ENCODE results near the gene MYO1G. TPM values are rescaled to one million over a fixed set of nuclear protein-coding genes. Genes with fewer than 3 reads are reported as not detected.

MYO1G gene
- polyA plus RNA-seq, 2 of the 4 experiments (the other 2 are of a cell fraction), result 0.06 TPM; not detected in 1

- TF ChIP-seq TP53 (CRISPR knock-in tag; IDR thresholded peaks at IDR 0.05) (no peak), FOSL2 (IDR thresholded peaks at IDR 0.05) (no peak), FOSL2 (CRISPR knock-in tag; IDR thresholded peaks at IDR 0.05) (no peak), RARB (CRISPR knock-in tag; IDR thresholded peaks at IDR 0.05) (no peak), RCOR1 (IDR thresholded peaks at IDR 0.05; ENCODE audit: low read depth, low read length) (no peak), HOXB5 (CRISPR knock-in tag; IDR thresholded peaks at IDR 0.05) (no peak), RAD21 (conservative IDR thresholded peaks at IDR 0.05 in 1 of 2, IDR thresholded peaks at IDR 0.05 in 1 of 2) (peak in 1 of 2 experiments; percentile 25; a peak in 1 of 5 replicates), USF2 (IDR thresholded peaks at IDR 0.05) (no peak), ATOH8 (CRISPR knock-in tag; IDR thresholded peaks at IDR 0.05; ENCODE audit: low read depth) (no peak), JUN (IDR thresholded peaks at IDR 0.05) (peak in 1 of 2 experiments; percentile 70; a peak in 3 of 5 replicates), ZSCAN20 (CRISPR knock-in tag; IDR thresholded peaks at IDR 0.05) (no peak), HOXA7 (CRISPR knock-in tag; IDR thresholded peaks at IDR 0.05) (no peak), ZC3H11A (IDR thresholded peaks at IDR 0.05) (no peak), MYC (IDR thresholded peaks at IDR 0.05; ENCODE audit: borderline replicate concordance, low read length) (no peak; the same call in 1 of the 2 replicates), FOXS1 (CRISPR knock-in tag; IDR thresholded peaks at IDR 0.05) (no peak), POLR2A (IDR thresholded peaks at IDR 0.05; ENCODE audit: low read length) (peak; percentile 62), PHF8 (IDR thresholded peaks at IDR 0.05; ENCODE audit: borderline replicate concordance, low read depth) (no peak), RFX5 (IDR thresholded peaks at IDR 0.05) (no peak), HOXB13 (CRISPR knock-in tag; IDR thresholded peaks at IDR 0.05; ENCODE audit: low read depth) (no peak), ESRRA (IDR thresholded peaks at IDR 0.05; ENCODE audit: borderline replicate concordance, low read length) (no peak), CTCF (IDR thresholded peaks at IDR 0.05) (no peak), POLR2AphosphoS2 (conservative IDR thresholded peaks at IDR 0.05; ENCODE audit: low read length) (no peak), TFCP2L1 (CRISPR knock-in tag; IDR thresholded peaks at IDR 0.05) (no peak), HEYL (CRISPR knock-in tag; IDR thresholded peaks at IDR 0.05) (no peak), NPAS2 (CRISPR knock-in tag; IDR thresholded peaks at IDR 0.05; ENCODE audit: borderline replicate concordance) (no peak), CEBPB (IDR thresholded peaks at IDR 0.05) (no peak), CHD4 (IDR thresholded peaks at IDR 0.05; ENCODE audit: borderline replicate concordance) (no peak), CHD2 (IDR thresholded peaks at IDR 0.05; ENCODE audit: low read length, partially characterized antibody) (peak; percentile 61), HDAC2 (IDR thresholded peaks at IDR 0.05) (no peak)
- TF ChIP-seq, protein P1, sequence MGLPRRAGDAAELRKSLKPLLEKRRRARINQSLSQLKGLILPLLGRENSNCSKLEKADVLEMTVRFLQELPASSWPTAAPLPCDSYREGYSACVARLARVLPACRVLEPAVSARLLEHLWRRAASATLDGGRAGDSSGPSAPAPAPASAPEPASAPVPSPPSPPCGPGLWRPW (IDR thresholded peaks at IDR 0.05), result no peak
- TF ChIP-seq, protein P2, sequence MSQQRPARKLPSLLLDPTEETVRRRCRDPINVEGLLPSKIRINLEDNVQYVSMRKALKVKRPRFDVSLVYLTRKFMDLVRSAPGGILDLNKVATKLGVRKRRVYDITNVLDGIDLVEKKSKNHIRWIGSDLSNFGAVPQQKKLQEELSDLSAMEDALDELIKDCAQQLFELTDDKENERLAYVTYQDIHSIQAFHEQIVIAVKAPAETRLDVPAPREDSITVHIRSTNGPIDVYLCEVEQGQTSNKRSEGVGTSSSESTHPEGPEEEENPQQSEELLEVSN (IDR thresholded peaks at IDR 0.05; ENCODE audit: borderline replicate concordance, low read depth), result no peak
- TF ChIP-seq, protein P3, sequence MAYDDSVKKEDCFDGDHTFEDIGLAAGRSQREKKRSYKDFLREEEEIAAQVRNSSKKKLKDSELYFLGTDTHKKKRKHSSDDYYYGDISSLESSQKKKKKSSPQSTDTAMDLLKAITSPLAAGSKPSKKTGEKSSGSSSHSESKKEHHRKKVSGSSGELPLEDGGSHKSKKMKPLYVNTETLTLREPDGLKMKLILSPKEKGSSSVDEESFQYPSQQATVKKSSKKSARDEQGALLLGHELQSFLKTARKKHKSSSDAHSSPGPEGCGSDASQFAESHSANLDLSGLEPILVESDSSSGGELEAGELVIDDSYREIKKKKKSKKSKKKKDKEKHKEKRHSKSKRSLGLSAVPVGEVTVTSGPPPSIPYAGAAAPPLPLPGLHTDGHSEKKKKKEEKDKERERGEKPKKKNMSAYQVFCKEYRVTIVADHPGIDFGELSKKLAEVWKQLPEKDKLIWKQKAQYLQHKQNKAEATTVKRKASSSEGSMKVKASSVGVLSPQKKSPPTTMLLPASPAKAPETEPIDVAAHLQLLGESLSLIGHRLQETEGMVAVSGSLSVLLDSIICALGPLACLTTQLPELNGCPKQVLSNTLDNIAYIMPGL (CRISPR knock-in tag; IDR thresholded peaks at IDR 0.05; ENCODE audit: borderline replicate concordance), result no peak
Observed at GRCh38 chr7:44999245-45000092, 20.7 kb upstream of the MYO1G start (continued).

Measured in A549 (cell line).